ENCODE measurements around the gene DNMBP.

DNA sequence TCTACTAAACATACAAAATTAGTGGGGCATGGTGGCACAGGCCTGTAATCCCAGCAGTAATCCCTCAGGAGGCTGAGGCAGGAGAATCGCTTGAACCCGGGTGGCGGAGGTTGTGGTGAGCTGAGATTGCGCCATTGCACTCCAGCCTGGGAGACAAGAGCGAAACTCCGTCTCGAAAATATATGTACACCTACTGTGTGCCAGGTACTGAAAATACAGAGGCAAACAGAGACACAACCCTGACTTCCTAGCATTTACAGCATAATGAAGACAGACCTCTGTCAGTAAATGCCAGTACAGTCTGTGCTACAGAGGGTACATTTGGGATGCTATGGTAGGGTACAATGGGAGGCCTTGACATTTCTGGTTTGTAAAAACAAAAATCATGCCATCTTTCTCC is 160.7 kb downstream of the DNMBP start:
- no peak for TF ChIP-seq YY1 (IDR thresholded peaks at IDR 0.05; ENCODE audit: low read depth)
- no peak for TF ChIP-seq EGR1 (IDR thresholded peaks at IDR 0.05)
- no peak for TF ChIP-seq EP300 (IDR thresholded peaks at IDR 0.05; ENCODE audit: borderline replicate concordance)

Measured in Ishikawa (cell line).